Body of pancreas (tissue), 4 donors: Measurements from ENCODE around the gene PAX8.
"Not testable (repeated sequence)": the region's sequence is repeated elsewhere in the genome, so short reads cannot be mapped to it uniquely, and the experiment has no call there.

Experiments used
- POLR2A ChIP-seq, 3 donors: fragments of 450-650 bp; IDR thresholded peaks; one replicate each; pipeline ENCODE4 v1.6.1; 2016; ENCODE audit warnings: antibody characterized with exemption in 3 of 3, mild to moderate bottlenecking in 2 of 3
- TF ChIP-seq, protein P1 (sequence below), 7 experiments: fragments of 450-650 bp in 4 of 7; fragments of 200-600 bp in 3 of 7; sonication (generic) in 3 of 7; IDR thresholded peaks; one replicate each; pipeline ENCODE4 v1.5.1; 2016 to 2019; ENCODE audit warnings: antibody characterized with exemption in 7 of 7

- TF ChIP-seq POLR2A (IDR thresholded peaks at IDR 0.05), result not testable (repeated sequence)
- TF ChIP-seq, protein P1, sequence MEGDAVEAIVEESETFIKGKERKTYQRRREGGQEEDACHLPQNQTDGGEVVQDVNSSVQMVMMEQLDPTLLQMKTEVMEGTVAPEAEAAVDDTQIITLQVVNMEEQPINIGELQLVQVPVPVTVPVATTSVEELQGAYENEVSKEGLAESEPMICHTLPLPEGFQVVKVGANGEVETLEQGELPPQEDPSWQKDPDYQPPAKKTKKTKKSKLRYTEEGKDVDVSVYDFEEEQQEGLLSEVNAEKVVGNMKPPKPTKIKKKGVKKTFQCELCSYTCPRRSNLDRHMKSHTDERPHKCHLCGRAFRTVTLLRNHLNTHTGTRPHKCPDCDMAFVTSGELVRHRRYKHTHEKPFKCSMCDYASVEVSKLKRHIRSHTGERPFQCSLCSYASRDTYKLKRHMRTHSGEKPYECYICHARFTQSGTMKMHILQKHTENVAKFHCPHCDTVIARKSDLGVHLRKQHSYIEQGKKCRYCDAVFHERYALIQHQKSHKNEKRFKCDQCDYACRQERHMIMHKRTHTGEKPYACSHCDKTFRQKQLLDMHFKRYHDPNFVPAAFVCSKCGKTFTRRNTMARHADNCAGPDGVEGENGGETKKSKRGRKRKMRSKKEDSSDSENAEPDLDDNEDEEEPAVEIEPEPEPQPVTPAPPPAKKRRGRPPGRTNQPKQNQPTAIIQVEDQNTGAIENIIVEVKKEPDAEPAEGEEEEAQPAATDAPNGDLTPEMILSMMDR (IDR thresholded peaks at IDR 0.05), result not testable (repeated sequence)
Observed at GRCh38 chr2:113323129-113323528, 44.4 kb upstream of the PAX8 start.
